Body of pancreas (tissue), 4 donors: ENCODE measurements around the gene UBE2M. TPM values are rescaled to one million over a fixed set of nuclear protein-coding genes. Genes with fewer than 3 reads are reported as not detected.
A peak's percentile ranks its signal among the peaks of the same experiment; 100 is the strongest.

ENCODE experiments used
- ATAC-seq: fragments of 150-250 bp; one replicate; pipeline ENCODE4 v1.9.1; 2016
- DNase-seq, 4 donors: peaks; one replicate each; pipeline ENCODE4 v3.0.0-alpha.2; 2019
- H3K27ac ChIP-seq, 4 donors: fragments of 200-600 bp; sonication (generic); 1 replicate in 3 of 4; 2 replicates in 1 of 4; pipeline versions ENCODE4 v1.5.1 to v1.6.1; 2016 to 2019; ENCODE audit warnings: mild to moderate bottlenecking in 1 of 4, mixed read lengths in 1 of 4, moderate library complexity in 1 of 4
- H3K27me3 ChIP-seq, 2 donors: fragments of 200-600 bp; sonication (generic); one replicate each; pipeline ENCODE4 v1.6.0; 2016; ENCODE audit warnings: mild to moderate bottlenecking in 1 of 2
- H3K36me3 ChIP-seq, 2 donors: fragments of 200-600 bp; sonication (generic); replicated peaks in 1 of 2; 2 replicates each; pipeline ENCODE4 v1.5.1; 2016; ENCODE audit warnings: low read depth in 2 of 2; ENCODE audit not compliant: insufficient read depth in 1 of 2
- H3K4me1 ChIP-seq: fragments of 200-600 bp; sonication (generic); one replicate; pipeline ENCODE4 v1.6.0; 2016
- H3K4me3 ChIP-seq, 2 donors: fragments of 200-600 bp; sonication (generic); 1 replicate in 1 of 2; 2 replicates in 1 of 2; pipeline ENCODE4 v1.5.1; 2016 to 2019
- H3K9me3 ChIP-seq, 3 donors: fragments of 200-600 bp; sonication (generic); 1 replicate in 2 of 3; 2 replicates in 1 of 3; pipeline ENCODE4 v1.5.1; 2016
- POLR2A ChIP-seq, 3 donors: fragments of 450-650 bp; IDR thresholded peaks; one replicate each; pipeline ENCODE4 v1.6.1; 2016; ENCODE audit warnings: antibody characterized with exemption in 3 of 3, mild to moderate bottlenecking in 2 of 3
- WGBS, 2 donors: methylation state at CpG; one replicate each; pipeline ENCODE4 v1.1.5; 2017; 5-methylcytosine and 5-hydroxymethylcytosine counted together
- intact Hi-C: fragments of 100-400 bp; cut with DNase I; formaldehyde crosslinking; loops from one replicate; pipeline ENCODE4 v1.15.1; 2023
- total RNA-seq, 2 donors: library from RNA; depleted of rRNA; stranded (reverse); fragments of >200 nt; gene quantifications; one replicate each; pipeline ENCODE4 v1.1.0, GENCODE V29; 2016
- TF ChIP-seq, protein P1 (sequence below), 7 experiments: fragments of 450-650 bp in 4 of 7; fragments of 200-600 bp in 3 of 7; sonication (generic) in 3 of 7; IDR thresholded peaks; one replicate each; pipeline ENCODE4 v1.5.1; 2016 to 2019; ENCODE audit warnings: antibody characterized with exemption in 7 of 7

UBE2M gene
- total RNA-seq, 2 donors from 2014 or later, result 10.5 to 11.7 TPM

DNA sequence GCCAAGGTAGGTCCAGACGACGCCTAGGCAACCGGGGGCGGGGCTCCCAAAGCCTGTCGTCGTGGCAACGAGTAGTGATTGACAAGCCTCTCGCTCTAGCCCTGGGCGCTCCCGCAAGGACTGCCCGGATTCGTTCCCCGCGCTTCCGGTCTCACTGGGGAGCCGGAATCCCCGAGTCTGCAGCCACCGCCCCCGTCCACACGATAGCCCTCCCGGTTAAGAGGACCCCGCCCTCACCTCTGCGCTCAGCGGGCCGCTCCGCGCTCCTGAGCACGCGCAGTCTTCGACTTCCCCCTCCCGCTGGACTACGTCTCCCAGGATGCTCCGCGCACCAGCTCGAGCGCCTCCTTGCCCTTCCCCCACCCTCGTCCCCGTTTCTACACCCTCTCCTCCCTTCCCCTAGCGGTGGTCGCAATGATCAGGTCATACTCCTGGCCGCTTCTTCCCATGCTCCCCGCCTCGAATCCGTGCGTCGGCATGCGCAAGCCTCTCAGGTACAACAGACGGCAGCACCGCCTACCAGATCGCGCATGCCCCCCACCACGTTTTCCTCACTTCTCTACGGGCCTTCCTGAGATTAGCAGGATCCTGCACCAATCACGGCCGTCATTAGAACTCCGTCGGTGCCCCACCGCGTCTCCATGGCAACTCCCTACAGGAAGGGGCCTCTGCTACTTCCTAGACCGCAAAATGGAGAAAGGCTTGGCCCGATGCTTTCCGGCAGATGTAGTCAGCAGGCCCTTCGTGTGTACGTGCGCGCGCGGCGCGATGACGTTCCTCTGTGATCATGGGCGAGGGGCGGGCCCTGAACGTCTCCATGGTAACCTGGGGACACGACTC is 14.6 kb upstream of the UBE2M start, which contains the start of gene MZF1:
TSS of gene MZF1 (minus strand) at position 518 of the 840 bp plus-strand sequence. CDS start 1,946 bp downstream, outside the sequence.
- Histone ChIP-seq H3K27ac (peak within 1 kb of the TSS; percentile 95 to 98 (median 97)), H3K4me1 (peaks cover 28% of the 10 kb centered on the region), H3K9me3 (no peaks in the 10 kb centered on the region), H3K27me3 (no peaks in the 10 kb centered on the region), H3K36me3 (no peaks in the 10 kb centered on the region), H3K4me3 (peak within 1 kb of the TSS; percentile 17 to 32)
- intact Hi-C loops, result no loop called here
- DNase-seq, result peak; percentile 99 to 100 (median 100)
- ATAC-seq, result peak; percentile 81
- 0% methylated on average over 41 to 75 of the region's 75 CpGs for WGBS, 2 donors
- TF ChIP-seq, protein P1, sequence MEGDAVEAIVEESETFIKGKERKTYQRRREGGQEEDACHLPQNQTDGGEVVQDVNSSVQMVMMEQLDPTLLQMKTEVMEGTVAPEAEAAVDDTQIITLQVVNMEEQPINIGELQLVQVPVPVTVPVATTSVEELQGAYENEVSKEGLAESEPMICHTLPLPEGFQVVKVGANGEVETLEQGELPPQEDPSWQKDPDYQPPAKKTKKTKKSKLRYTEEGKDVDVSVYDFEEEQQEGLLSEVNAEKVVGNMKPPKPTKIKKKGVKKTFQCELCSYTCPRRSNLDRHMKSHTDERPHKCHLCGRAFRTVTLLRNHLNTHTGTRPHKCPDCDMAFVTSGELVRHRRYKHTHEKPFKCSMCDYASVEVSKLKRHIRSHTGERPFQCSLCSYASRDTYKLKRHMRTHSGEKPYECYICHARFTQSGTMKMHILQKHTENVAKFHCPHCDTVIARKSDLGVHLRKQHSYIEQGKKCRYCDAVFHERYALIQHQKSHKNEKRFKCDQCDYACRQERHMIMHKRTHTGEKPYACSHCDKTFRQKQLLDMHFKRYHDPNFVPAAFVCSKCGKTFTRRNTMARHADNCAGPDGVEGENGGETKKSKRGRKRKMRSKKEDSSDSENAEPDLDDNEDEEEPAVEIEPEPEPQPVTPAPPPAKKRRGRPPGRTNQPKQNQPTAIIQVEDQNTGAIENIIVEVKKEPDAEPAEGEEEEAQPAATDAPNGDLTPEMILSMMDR (IDR thresholded peaks at IDR 0.05), result peak in 4 of 7 experiments; percentile 28 to 63 (median 36)
- peak; percentile 24 to 85 (median 82) for TF ChIP-seq POLR2A (IDR thresholded peaks at IDR 0.05)

DNA sequence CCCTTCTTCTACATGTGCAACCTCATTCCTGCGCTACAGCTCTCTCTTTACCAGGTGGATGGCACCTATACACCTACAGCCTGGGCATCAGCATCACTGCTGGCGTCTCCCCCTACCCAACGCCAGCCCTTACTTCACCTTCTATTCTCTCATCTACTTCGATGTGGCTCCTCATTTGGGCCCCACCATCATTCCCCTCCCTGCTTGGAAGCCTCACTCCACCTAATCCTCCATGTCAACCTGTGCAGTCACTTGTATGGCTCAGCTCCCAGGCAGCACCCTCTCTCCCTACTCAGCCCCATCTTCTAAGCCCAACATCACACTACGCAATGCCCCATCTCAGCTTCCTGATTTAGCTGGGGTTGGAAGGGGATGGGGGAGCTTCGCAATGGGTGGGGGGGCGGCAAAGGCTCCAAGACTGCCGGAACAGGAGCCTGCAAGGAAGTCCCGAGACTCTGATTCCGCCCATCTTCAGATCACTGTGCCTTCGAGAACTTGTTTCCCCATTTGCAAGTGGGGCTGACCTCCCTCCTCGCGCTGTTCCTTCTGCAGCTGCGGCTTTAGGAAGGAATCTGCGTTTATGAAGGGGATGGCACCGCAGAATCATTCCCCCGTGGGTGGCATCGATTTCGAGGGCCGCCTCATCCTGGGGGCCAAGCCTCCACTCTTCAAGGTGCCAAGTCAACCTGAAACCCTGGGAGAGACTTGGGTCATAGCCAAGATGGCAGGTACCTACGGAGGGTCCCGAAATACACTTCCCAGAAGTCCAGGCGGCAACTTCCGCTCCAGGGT is 13.8 kb upstream of the UBE2M start:
- Histone ChIP-seq H3K27ac (peak overlapping the region; percentile 95 to 98 (median 97)), H3K36me3 (no peaks in the 10 kb centered on the region), H3K4me1 (peaks cover 24% of the 10 kb centered on the region), H3K27me3 (no peaks in the 10 kb centered on the region), H3K9me3 (no peaks in the 10 kb centered on the region), H3K4me3 (peak overlapping the region in 1 of 2 donors; percentile 32)
- 41 to 53% methylated on average over 18 to 24 of the region's 24 CpGs for WGBS, 2 donors
- DNase-seq (no peak), ATAC-seq (no peak)
- intact Hi-C loops, result no loop called here
- no peak for TF ChIP-seq POLR2A (IDR thresholded peaks at IDR 0.05)
- TF ChIP-seq, protein P1 (IDR thresholded peaks at IDR 0.05), result peak in 1 of 7 experiments; percentile 0

DNA sequence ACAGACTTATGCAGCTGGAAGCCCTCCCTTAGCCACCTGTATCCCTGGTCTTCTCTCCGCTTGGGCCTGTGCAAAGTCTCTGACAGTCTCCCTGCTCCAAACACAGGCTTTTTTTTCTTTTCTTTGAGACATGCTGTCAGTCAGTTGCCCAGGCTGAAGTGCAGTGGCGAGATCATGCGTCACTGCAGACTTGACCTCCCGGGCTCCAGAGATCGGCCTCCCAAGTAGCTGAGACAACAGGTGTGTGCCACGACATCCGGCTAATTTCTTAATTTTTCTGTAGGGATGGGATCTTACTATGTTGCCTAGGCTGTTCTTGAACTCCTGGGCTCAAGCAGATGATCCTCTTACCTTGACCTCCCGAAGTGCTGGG is 13.2 kb upstream of the UBE2M start:
- no peaks in the 10 kb centered on the region for H3K27me3 ChIP-seq
- no peaks in the 10 kb centered on the region for H3K36me3 ChIP-seq
- TF ChIP-seq POLR2A (IDR thresholded peaks at IDR 0.05), result no peak
- TF ChIP-seq, protein P1 (IDR thresholded peaks at IDR 0.05), result no peak
- WGBS, 2 donors, result 93 to 94% methylated on average over 8 of the region's 8 CpGs
- DNase-seq, result peak in 1 of 4 donors; percentile 8
- no peak for ATAC-seq
- H3K27ac ChIP-seq, result no peak overlapping the region
- intact Hi-C loops, result no loop called here
- peaks cover 19% of the 10 kb centered on the region for H3K4me1 ChIP-seq
- no peaks in the 10 kb centered on the region for H3K9me3 ChIP-seq
- no peak overlapping the region for H3K4me3 ChIP-seq

DNA sequence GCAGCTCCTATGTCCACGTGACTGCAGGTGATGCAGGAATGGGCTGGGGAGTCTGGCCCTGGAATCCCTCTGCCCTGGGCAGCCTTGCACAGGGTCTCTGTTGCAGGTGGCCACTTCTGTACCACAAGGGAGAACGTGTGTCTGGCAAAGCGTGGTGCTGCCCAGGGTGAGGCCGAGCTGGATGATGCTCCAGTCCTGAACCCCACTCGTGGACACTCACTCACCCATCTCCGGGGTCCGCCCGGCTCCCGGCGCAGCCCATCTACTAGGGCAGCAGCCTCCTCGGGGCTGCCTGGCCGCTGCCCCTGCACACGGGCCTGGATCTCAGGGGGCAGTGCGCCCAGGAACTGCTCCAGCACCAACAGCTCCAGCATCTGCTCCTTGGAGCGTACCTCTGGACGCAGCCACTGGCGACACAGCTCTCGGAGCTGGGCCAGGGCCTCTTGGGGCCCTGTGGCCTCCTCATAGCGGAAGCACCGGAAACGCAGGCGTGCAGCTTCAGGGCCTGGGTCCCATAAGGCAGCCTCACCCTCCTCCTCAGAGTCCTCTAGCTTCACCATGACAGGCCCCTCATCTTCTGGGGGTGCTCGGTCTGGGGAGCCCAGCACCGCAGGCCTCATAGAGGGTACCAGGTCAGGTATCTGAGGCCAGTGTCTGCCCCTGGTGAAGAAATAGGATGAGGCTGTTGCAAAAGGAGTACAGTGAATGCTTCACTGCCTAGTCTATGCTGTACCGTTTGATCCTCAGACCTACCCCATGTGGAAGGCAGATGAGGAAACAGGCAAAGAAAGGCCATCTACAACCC is 12.6 kb upstream of the UBE2M start:
- H3K4me1 ChIP-seq, result peaks cover 19% of the 10 kb centered on the region
- no peaks in the 10 kb centered on the region for H3K9me3 ChIP-seq
- no peaks in the 10 kb centered on the region for H3K27me3 ChIP-seq
- no peak for TF ChIP-seq POLR2A (IDR thresholded peaks at IDR 0.05)
- TF ChIP-seq, protein P1 (IDR thresholded peaks at IDR 0.05), result no peak
- 88 to 95% methylated on average over 16 to 25 of the region's 25 CpGs for WGBS, 2 donors
- H3K27ac ChIP-seq, result no peak overlapping the region
- ATAC-seq (no peak), DNase-seq (peak; percentile 1 to 14 (median 9))
- intact Hi-C loops, result no loop called here
- no peak overlapping the region for H3K4me3 ChIP-seq
- no peaks in the 10 kb centered on the region for H3K36me3 ChIP-seq
